HepG2 (cell line): ENCODE measurements around the gene MROH2A. TPM values are rescaled to one million over a fixed set of nuclear protein-coding genes. Genes with fewer than 3 reads are reported as not detected.

Source experiments
- HIVEP1 ChIP-seq: sonication (generic); formaldehyde crosslinking; IDR thresholded peaks from 2 replicates; pipeline ENCODE4 v1.4.0; 2020; ENCODE audit warnings: mild to moderate bottlenecking, missing genetic modification reagents
- HMG20A ChIP-seq: IDR thresholded peaks from 2 replicates; pipeline ENCODE4 v1.6.1; 2016; ENCODE audit warnings: borderline replicate concordance
- HNRNPK ChIP-seq: fragments of 200-400 bp; formaldehyde crosslinking; IDR thresholded peaks from 2 replicates; pipeline ENCODE4 v1.6.1; 2018; ENCODE audit warnings: low read length, low read depth, moderate library complexity, mild to moderate bottlenecking; ENCODE audit not compliant: poor library complexity, severe bottlenecking
- HNRNPLL ChIP-seq: fragments of 200-400 bp; formaldehyde crosslinking; IDR thresholded peaks from 2 replicates; pipeline ENCODE4 v1.6.1; 2017; ENCODE audit warnings: mild to moderate bottlenecking, low read depth, low read length; ENCODE audit not compliant: poor library complexity, severe bottlenecking
- KDM1A ChIP-seq: IDR thresholded peaks from 2 replicates; pipeline ENCODE4 v1.6.1; 2016; ENCODE audit warnings: missing compliant biosample characterization
- KDM5B ChIP-seq: sonication (generic); formaldehyde crosslinking; IDR thresholded peaks from 2 replicates; pipeline ENCODE4 v1.4.0; 2020; ENCODE audit warnings: missing genetic modification reagents, mild to moderate bottlenecking, borderline replicate concordance
- MLX ChIP-seq: IDR thresholded peaks from 2 replicates; pipeline ENCODE4 v1.6.1; 2016
- MYPOP ChIP-seq: sonication (generic); formaldehyde crosslinking; IDR thresholded peaks from 2 replicates; pipeline ENCODE4 v1.8.1; 2023; ENCODE audit warnings: mild to moderate bottlenecking, moderate library complexity, missing genetic modification reagents
- NFIB ChIP-seq: sonication (generic); formaldehyde crosslinking; IDR thresholded peaks from 2 replicates; pipeline ENCODE4 v1.9.0; 2021; ENCODE audit warnings: missing genetic modification reagents, mild to moderate bottlenecking, borderline replicate concordance
- PCBP1 ChIP-seq: fragments of 200-400 bp; formaldehyde crosslinking; IDR thresholded peaks from 2 replicates; pipeline ENCODE4 v1.6.1; 2017; ENCODE audit warnings: mild to moderate bottlenecking, low read depth, low read length, borderline replicate concordance
- RAD51 ChIP-seq: fragments of 450-650 bp; IDR thresholded peaks from 2 replicates; pipeline ENCODE4 v1.6.1; 2016; ENCODE audit warnings: borderline replicate concordance
- RXRA ChIP-seq: sonication (generic); formaldehyde crosslinking; IDR thresholded peaks from 2 replicates; pipeline ENCODE4 v1.5.1; 2020; ENCODE audit warnings: missing genetic modification reagents
- SNAPC5 ChIP-seq: sonication (generic); formaldehyde crosslinking; IDR thresholded peaks from 2 replicates; pipeline ENCODE4 v1.8.1; 2023; ENCODE audit warnings: mild to moderate bottlenecking, missing genetic modification reagents, borderline replicate concordance
- TBL1XR1 ChIP-seq: fragments of 150-350 bp; IDR thresholded peaks from 2 replicates; pipeline ENCODE4 v1.6.1; 2014; ENCODE audit warnings: borderline replicate concordance, low read length; ENCODE audit not compliant: partially characterized antibody
- TCF12 ChIP-seq, 2 experiments: fragments of 450-650 bp in 1 of 2; sonication (generic) in 1 of 2; formaldehyde crosslinking in 1 of 2; IDR thresholded peaks; 2 replicates each; pipeline versions ENCODE4 v1.6.1 to v1.8.0; 2017 to 2022; ENCODE audit warnings: antibody characterized with exemption in 1 of 2, mild to moderate bottlenecking in 1 of 2, missing genetic modification reagents in 1 of 2, moderate library complexity in 1 of 2
- ZC3H13 ChIP-seq: sonication (generic); formaldehyde crosslinking; IDR thresholded peaks from 2 replicates; pipeline ENCODE4 v1.8.1; 2023; ENCODE audit warnings: mild to moderate bottlenecking, missing genetic modification reagents, moderate library complexity
- ZFP90 ChIP-seq: sonication (generic); formaldehyde crosslinking; IDR thresholded peaks from 2 replicates; pipeline ENCODE4 v1.8.0; 2022; ENCODE audit warnings: missing genetic modification reagents, mild to moderate bottlenecking, inconsistent platforms, borderline replicate concordance
- ZNF354B ChIP-seq: sonication (generic); formaldehyde crosslinking; IDR thresholded peaks from 2 replicates; pipeline ENCODE4 v1.8.0; 2022; ENCODE audit warnings: mild to moderate bottlenecking, missing genetic modification reagents
- ZNF362 ChIP-seq: sonication (generic); formaldehyde crosslinking; IDR thresholded peaks from 2 replicates; pipeline ENCODE4 v1.4.0; 2020; ENCODE audit warnings: missing genetic modification reagents, mild to moderate bottlenecking, borderline replicate concordance
- ZNF614 ChIP-seq: IDR thresholded peaks from 2 replicates; pipeline ENCODE4 v1.6.1; 2018; ENCODE audit warnings: missing biosample characterization, missing genetic modification reagents, inconsistent platforms, borderline replicate concordance
- ZZZ3 ChIP-seq: sonication (generic); formaldehyde crosslinking; IDR thresholded peaks from 2 replicates; pipeline ENCODE4 v1.4.0; 2020; ENCODE audit warnings: missing genetic modification reagents, mild to moderate bottlenecking, borderline replicate concordance
- polyA plus RNA-seq, 8 experiments: library from polyadenylated mRNA; depleted of rRNA in 3 of 8; stranded (reverse) in 7 of 8; unstranded in 1 of 8; fragments of >200 nt; fragmentation: Illumina TruSeq in 4 of 8; extraction: Trizol in 4 of 8; gene quantifications; 2 replicates each; pipeline versions ENCODE4 v1.2.1 to v1.2.3, GENCODE V29; 2011 to 2016; ENCODE audit warnings: low read depth in 4 of 8, missing spikeins in 1 of 8, mixed read lengths in 1 of 8; ENCODE audit not compliant: insufficient read depth in 1 of 8
- total RNA-seq, 5 experiments: library from RNA; depleted of rRNA; stranded (reverse); fragments of >200 nt; fragmentation: Illumina TruSeq; extraction: Trizol; gene quantifications; 2 replicates each; pipeline ENCODE4 v1.2.3, GENCODE V29; 2016; ENCODE audit warnings: low read depth in 1 of 5
- TF ChIP-seq, protein P1 (sequence below): IDR thresholded peaks from 2 replicates; pipeline ENCODE4 v1.6.1; 2012; ENCODE audit warnings: inconsistent platforms
- TF ChIP-seq, protein P2 (sequence below): sonication (generic); formaldehyde crosslinking; IDR thresholded peaks from 2 replicates; pipeline ENCODE4 v1.4.0; 2020; ENCODE audit warnings: low read depth, missing genetic modification reagents

The MROH2A gene
- total and polyA plus RNA-seq, 2 of the 13 experiments (the other 11 are each of a cell fraction or from before 2014, with no cell fraction given) = 0.03 to 0.04 TPM

- TF ChIP-seq, protein P1, sequence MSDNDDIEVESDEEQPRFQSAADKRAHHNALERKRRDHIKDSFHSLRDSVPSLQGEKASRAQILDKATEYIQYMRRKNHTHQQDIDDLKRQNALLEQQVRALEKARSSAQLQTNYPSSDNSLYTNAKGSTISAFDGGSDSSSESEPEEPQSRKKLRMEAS = no peak
- no peak for TF ChIP-seq TBL1XR1
- 0 out of 2 replicates have a peak, but pooled peaks have one; percentile 39 for TF ChIP-seq KDM1A (CRISPR knock-in tag)
- peak; percentile 41; the same call in 1 of the 2 replicates for TF ChIP-seq KDM5B (CRISPR knock-in tag)
- TF ChIP-seq ZFP90 (CRISPR knock-in tag) = no peak
- TF ChIP-seq ZNF354B (CRISPR knock-in tag) = no peak
- no peak for TF ChIP-seq HNRNPK
- TF ChIP-seq MYPOP (CRISPR knock-in tag) = no peak
- TF ChIP-seq HNRNPLL = no peak
- TF ChIP-seq HIVEP1 = peak; percentile 60; the same call in 1 of the 2 replicates
- TF ChIP-seq SNAPC5 = no peak
- no peak for TF ChIP-seq ZNF362 (CRISPR knock-in tag)
- no peak for TF ChIP-seq ZZZ3 (CRISPR knock-in tag)
- no peak for TF ChIP-seq TCF12 (IDR thresholded peaks at IDR 0.05)
- TF ChIP-seq TCF12 (CRISPR knock-in tag; IDR thresholded peaks at IDR 0.05) = no peak
- no peak for TF ChIP-seq ZNF614
- no peak for TF ChIP-seq PCBP1
- TF ChIP-seq, protein P2, sequence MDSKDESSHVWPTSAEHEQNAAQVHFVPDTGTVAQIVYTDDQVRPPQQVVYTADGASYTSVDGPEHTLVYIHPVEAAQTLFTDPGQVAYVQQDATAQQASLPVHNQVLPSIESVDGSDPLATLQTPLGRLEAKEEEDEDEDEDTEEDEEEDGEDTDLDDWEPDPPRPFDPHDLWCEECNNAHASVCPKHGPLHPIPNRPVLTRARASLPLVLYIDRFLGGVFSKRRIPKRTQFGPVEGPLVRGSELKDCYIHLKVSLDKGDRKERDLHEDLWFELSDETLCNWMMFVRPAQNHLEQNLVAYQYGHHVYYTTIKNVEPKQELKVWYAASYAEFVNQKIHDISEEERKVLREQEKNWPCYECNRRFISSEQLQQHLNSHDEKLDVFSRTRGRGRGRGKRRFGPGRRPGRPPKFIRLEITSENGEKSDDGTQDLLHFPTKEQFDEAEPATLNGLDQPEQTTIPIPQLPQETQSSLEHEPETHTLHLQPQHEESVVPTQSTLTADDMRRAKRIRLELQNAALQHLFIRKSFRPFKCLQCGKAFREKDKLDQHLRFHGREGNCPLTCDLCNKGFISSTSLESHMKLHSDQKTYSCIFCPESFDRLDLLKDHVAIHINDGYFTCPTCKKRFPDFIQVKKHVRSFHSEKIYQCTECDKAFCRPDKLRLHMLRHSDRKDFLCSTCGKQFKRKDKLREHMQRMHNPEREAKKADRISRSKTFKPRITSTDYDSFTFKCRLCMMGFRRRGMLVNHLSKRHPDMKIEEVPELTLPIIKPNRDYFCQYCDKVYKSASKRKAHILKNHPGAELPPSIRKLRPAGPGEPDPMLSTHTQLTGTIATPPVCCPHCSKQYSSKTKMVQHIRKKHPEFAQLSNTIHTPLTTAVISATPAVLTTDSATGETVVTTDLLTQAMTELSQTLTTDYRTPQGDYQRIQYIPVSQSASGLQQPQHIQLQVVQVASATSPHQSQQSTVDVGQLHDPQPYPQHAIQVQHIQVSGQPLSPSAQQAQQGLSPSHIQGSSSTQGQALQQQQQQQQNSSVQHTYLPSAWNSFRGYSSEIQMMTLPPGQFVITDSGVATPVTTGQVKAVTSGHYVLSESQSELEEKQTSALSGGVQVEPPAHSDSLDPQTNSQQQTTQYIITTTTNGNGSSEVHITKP (CRISPR knock-in tag) = no peak
- TF ChIP-seq MLX (CRISPR knock-in tag) = no peak
- TF ChIP-seq NFIB (CRISPR knock-in tag) = no peak
- no peak for TF ChIP-seq RAD51
- no peak for TF ChIP-seq ZC3H13
- TF ChIP-seq HMG20A (CRISPR knock-in tag) = no peak
- TF ChIP-seq RXRA (CRISPR knock-in tag) = 0 out of 2 replicates have a peak, but pooled peaks have one; percentile 6
These were observed 40.0 kb downstream of the MROH2A start (continued) for GRCh38 chr2:233817995-233818638.
